GM12878 (cell line): ENCODE results near the gene FGGY. TPM values are rescaled to one million over a fixed set of nuclear protein-coding genes. Genes with fewer than 3 reads are reported as not detected.

Source experiments
- ATAC-seq: fragments of 200-7000 bp; cut with Tn5 transposase; 3 replicates; pipeline ENCODE4 v1.9.1; 2020; ENCODE audit warnings: mild to moderate bottlenecking, moderate library complexity
- BruUV-seq: library from RNA; stranded (reverse); fragments of 400-500 nt; replicated peaks from 2 replicates; lab custom pipeline; 2021; lab: Mats Ljungman, UMichigan
- CTCF ChIA-PET: fragments of 300-600 bp; sonication (Branson Sonifier 250); formaldehyde crosslinking; extraction: SDS; loops from one replicate; lab custom pipeline; 2021; ENCODE audit warnings: inconsistent platforms; lab: Yijun Ruan, JAX
- POLR2A ChIA-PET: fragments of 350-600 bp; formaldehyde crosslinking; extraction: SDS; loops from one replicate; lab custom pipeline; 2021; ENCODE audit warnings: inconsistent platforms; lab: Charles Lee
- RAD21 ChIA-PET: fragments of 300-600 bp; sonication (Branson Sonifier 250); formaldehyde crosslinking; loops from one replicate; lab custom pipeline; 2023; ENCODE audit warnings: antibody characterized with exemption; ENCODE audit not compliant: unreplicated experiment; lab: Charles Lee
- SMC1A ChIA-PET: fragments of 300-600 bp; sonication (Branson Sonifier 250); formaldehyde crosslinking; loops from one replicate; lab custom pipeline; 2023; ENCODE audit not compliant: unreplicated experiment, uncharacterized antibody; lab: Charles Lee
- DNase-seq: peaks from one replicate; pipeline ENCODE4 v3.0.0-alpha.2; 2011; ENCODE audit warnings: low read depth, low spot score
- FAIRE-seq: peaks from 3 replicates; lab custom pipeline; 2011; peaks lifted over from hg19 to GRCh38; lab: Jason Lieb, UNC
- H2AFZ ChIP-seq: 2 replicates; pipeline ENCODE4 v1.6.0; 2011; ENCODE audit warnings: low read depth, low read length, control low read depth; ENCODE audit not compliant: control insufficient read depth
- H3K27ac ChIP-seq: 2 replicates; pipeline ENCODE4 v1.5.1; 2011; ENCODE audit warnings: control low read depth; ENCODE audit not compliant: control insufficient read depth, insufficient read depth
- H3K27me3 ChIP-seq, 2 experiments: replicated peaks in 1 of 2; 2 replicates each; pipeline versions ENCODE4 v1.6.0 to v1.6.1; 2011; ENCODE audit warnings: low read length in 1 of 2; ENCODE audit not compliant: control insufficient read depth in 2 of 2, insufficient read depth in 2 of 2
- H3K36me3 ChIP-seq, 2 experiments: 2 replicates each; pipeline ENCODE4 v1.5.1; 2011; ENCODE audit warnings: low read length in 1 of 2; ENCODE audit not compliant: control insufficient read depth in 2 of 2, insufficient read depth in 2 of 2
- H3K4me1 ChIP-seq: 2 replicates; pipeline ENCODE4 v1.6.1; 2011; ENCODE audit warnings: mild to moderate bottlenecking, low read length, moderate library complexity, mixed read lengths; ENCODE audit not compliant: control insufficient read depth, insufficient read depth
- H3K4me2 ChIP-seq: 2 replicates; pipeline ENCODE4 v1.6.0; 2011; ENCODE audit warnings: control low read depth; ENCODE audit not compliant: control insufficient read depth, insufficient read depth
- H3K4me3 ChIP-seq: fragments of 200-600 bp; sonication (generic); 2 replicates; pipeline ENCODE4 v1.5.1; 2016
- H3K79me2 ChIP-seq: 2 replicates; pipeline ENCODE4 v1.6.0; 2011; ENCODE audit warnings: low read length; ENCODE audit not compliant: control insufficient read depth, insufficient read depth
- H3K9ac ChIP-seq: 2 replicates; pipeline ENCODE4 v1.8.0; 2011; ENCODE audit warnings: low read length, control low read depth, mixed read lengths; ENCODE audit not compliant: control insufficient read depth, insufficient read depth
- H3K9me3 ChIP-seq: replicated peaks from 3 replicates; pipeline ENCODE4 v1.5.1; 2011; ENCODE audit warnings: mild to moderate bottlenecking, low read length; ENCODE audit not compliant: control insufficient read depth, insufficient read depth
- H4K20me1 ChIP-seq: 2 replicates; pipeline ENCODE4 v1.6.0; 2011; ENCODE audit not compliant: control insufficient read depth, insufficient read depth
- BRCA1 ChIP-seq: IDR thresholded peaks from 2 replicates; pipeline ENCODE4 v1.6.1; 2011; ENCODE audit warnings: low read depth, low read length, improper control_type of control experiment
- E4F1 ChIP-seq: fragments of 450-650 bp; IDR thresholded peaks from 2 replicates; pipeline ENCODE4 v1.6.1; 2018; ENCODE audit warnings: borderline replicate concordance, mild to moderate bottlenecking; ENCODE audit not compliant: partially characterized antibody
- FOXM1 ChIP-seq: IDR thresholded peaks from 2 replicates; pipeline ENCODE4 v1.6.1; 2012; ENCODE audit warnings: low read depth, mild to moderate bottlenecking, inconsistent platforms, low read length, moderate library complexity
- JUNB ChIP-seq: IDR thresholded peaks from 2 replicates; pipeline ENCODE4 v1.6.1; 2016; ENCODE audit warnings: antibody characterized with exemption, mild to moderate bottlenecking
- JUND ChIP-seq: IDR thresholded peaks from 2 replicates; pipeline ENCODE4 v1.6.1; 2012; ENCODE audit warnings: low read depth, mild to moderate bottlenecking, low read length, improper control_type of control experiment, moderate library complexity
- MEF2B ChIP-seq: fragments of 450-650 bp; IDR thresholded peaks from 2 replicates; pipeline ENCODE4 v1.6.1; 2018; ENCODE audit warnings: mild to moderate bottlenecking, moderate library complexity; ENCODE audit not compliant: partially characterized antibody, poor library complexity, severe bottlenecking
- NR2F1 ChIP-seq: fragments of 450-650 bp; conservative IDR thresholded peaks from 2 replicates; pipeline ENCODE4 v1.6.1; 2017; ENCODE audit warnings: mild to moderate bottlenecking
- POLR2A ChIP-seq: IDR thresholded peaks from 2 replicates; pipeline ENCODE4 v1.6.1; 2011; ENCODE audit warnings: low read depth, mild to moderate bottlenecking, low read length
- RAD21 ChIP-seq: IDR thresholded peaks from 2 replicates; pipeline ENCODE4 v1.6.1; 2011; ENCODE audit warnings: mild to moderate bottlenecking, low read depth, low read length, moderate library complexity; ENCODE audit not compliant: insufficient read depth
- RUNX3 ChIP-seq: IDR thresholded peaks from 2 replicates; pipeline ENCODE4 v1.6.1; 2012; ENCODE audit warnings: low read length, inconsistent platforms
- SRF ChIP-seq, 2 experiments: IDR thresholded peaks; 2 replicates each; pipeline ENCODE4 v1.6.1; 2011; ENCODE audit warnings: low read depth in 2 of 2, low read length in 2 of 2, mild to moderate bottlenecking in 1 of 2, moderate library complexity in 1 of 2
- SUPT20H ChIP-seq: IDR thresholded peaks from 2 replicates; pipeline ENCODE4 v1.6.1; 2011; ENCODE audit warnings: low read depth, mild to moderate bottlenecking, low read length, moderate library complexity, borderline replicate concordance; ENCODE audit not compliant: control insufficient read depth
- TBL1XR1 ChIP-seq: IDR thresholded peaks from 2 replicates; pipeline ENCODE4 v1.6.1; 2012; ENCODE audit warnings: low read depth, low read length, improper control_type of control experiment
- ZBED1 ChIP-seq: IDR thresholded peaks from 2 replicates; pipeline ENCODE4 v1.6.1; 2016; ENCODE audit warnings: borderline replicate concordance
- ZSCAN29 ChIP-seq: fragments of 450-650 bp; IDR thresholded peaks from 2 replicates; pipeline ENCODE4 v1.6.1; 2017; ENCODE audit warnings: mild to moderate bottlenecking, moderate library complexity
- WGBS: methylation state at CpG from one replicate; pipeline ENCODE4 v1.1.6; 2016; ENCODE audit warnings: low lambda C conversion rate; ENCODE audit not compliant: insufficient replicate concordance, insufficient coverage; ENCODE audit errors: missing lambda C conversion rate; 5-methylcytosine and 5-hydroxymethylcytosine counted together
- in situ Hi-C: fragments of 300-500 bp; cut with MboI; formaldehyde crosslinking; loops from 9 replicates; pipeline ENCODE4 v1.14.3; 2018; ENCODE audit warnings: mixed read lengths
- intact Hi-C: fragments of 100-400 bp; cut with micrococcal nuclease; formaldehyde crosslinking; loops from one replicate; pipeline ENCODE4 v1.14.2; 2022; ENCODE audit not compliant: unreplicated experiment
- polyA plus RNA-seq, 11 experiments: library from polyadenylated mRNA; depleted of rRNA in 4 of 11; unstranded in 6 of 11; stranded (reverse) in 5 of 11; fragments of >200 nt; fragmentation: Nextera tagmentation in 4 of 11; fragmentation: Illumina TruSeq in 1 of 11; extraction: Ambion mirVana in 4 of 11; extraction: Trizol in 1 of 11; gene quantifications; 1 replicate in 1 of 11; 2 replicates in 10 of 11; pipeline versions ENCODE4 v1.2.1 to v1.2.3, GENCODE V29; 2011 to 2016; ENCODE audit warnings: inconsistent platforms in 2 of 11, missing spikeins in 2 of 11, low read depth in 1 of 11
- total RNA-seq, 4 experiments: library from RNA; depleted of rRNA in 3 of 4; stranded (reverse); fragments of >200 nt in 3 of 4; fragmentation: Illumina TruSeq in 1 of 4; extraction: Trizol in 1 of 4; gene quantifications; 2 replicates each; pipeline versions ENCODE4 v1.2.1 to v1.2.3, GENCODE V29; 2013 to 2021
- TF ChIP-seq, protein P1 (sequence below): fragments of 450-650 bp; IDR thresholded peaks from 2 replicates; pipeline ENCODE4 v1.6.1; 2017; ENCODE audit warnings: mild to moderate bottlenecking, moderate library complexity
- TF ChIP-seq, protein P2 (sequence below): fragments of 450-650 bp; IDR thresholded peaks from 2 replicates; pipeline ENCODE4 v1.6.1; 2017; ENCODE audit warnings: mild to moderate bottlenecking

Gene FGGY
- total and polyA plus RNA-seq, 10 of the 15 experiments (the other 5 are each of a cell fraction or from before 2014, with no cell fraction given) = 6.2 to 11.9 (median 7.5) TPM

DNA sequence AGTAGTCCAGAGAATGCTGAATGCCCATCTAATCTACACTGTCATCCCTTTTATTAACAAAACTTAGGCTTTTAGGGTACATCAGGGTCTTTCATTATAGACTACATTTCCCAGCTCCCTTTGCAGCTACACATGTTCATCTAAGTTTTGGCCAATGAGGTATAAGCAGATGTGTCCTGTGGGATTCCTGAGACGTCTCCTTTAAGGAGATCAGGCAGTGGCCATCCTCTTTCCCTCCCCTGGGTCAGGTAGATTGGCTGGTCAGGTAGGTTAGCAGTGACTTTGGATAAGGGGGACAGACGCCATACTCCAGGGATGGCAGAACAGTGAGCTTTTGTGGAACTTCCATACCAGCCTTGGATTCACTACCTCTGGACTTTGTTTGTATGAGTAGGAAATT, 188.3 kb downstream of the FGGY start (continued):
- no peak for TF ChIP-seq E4F1
- TF ChIP-seq ZBED1 = no peak
- TF ChIP-seq POLR2A = no peak
- TF ChIP-seq ZSCAN29 = no peak
- TF ChIP-seq TBL1XR1 = no peak
- TF ChIP-seq, protein P1, sequence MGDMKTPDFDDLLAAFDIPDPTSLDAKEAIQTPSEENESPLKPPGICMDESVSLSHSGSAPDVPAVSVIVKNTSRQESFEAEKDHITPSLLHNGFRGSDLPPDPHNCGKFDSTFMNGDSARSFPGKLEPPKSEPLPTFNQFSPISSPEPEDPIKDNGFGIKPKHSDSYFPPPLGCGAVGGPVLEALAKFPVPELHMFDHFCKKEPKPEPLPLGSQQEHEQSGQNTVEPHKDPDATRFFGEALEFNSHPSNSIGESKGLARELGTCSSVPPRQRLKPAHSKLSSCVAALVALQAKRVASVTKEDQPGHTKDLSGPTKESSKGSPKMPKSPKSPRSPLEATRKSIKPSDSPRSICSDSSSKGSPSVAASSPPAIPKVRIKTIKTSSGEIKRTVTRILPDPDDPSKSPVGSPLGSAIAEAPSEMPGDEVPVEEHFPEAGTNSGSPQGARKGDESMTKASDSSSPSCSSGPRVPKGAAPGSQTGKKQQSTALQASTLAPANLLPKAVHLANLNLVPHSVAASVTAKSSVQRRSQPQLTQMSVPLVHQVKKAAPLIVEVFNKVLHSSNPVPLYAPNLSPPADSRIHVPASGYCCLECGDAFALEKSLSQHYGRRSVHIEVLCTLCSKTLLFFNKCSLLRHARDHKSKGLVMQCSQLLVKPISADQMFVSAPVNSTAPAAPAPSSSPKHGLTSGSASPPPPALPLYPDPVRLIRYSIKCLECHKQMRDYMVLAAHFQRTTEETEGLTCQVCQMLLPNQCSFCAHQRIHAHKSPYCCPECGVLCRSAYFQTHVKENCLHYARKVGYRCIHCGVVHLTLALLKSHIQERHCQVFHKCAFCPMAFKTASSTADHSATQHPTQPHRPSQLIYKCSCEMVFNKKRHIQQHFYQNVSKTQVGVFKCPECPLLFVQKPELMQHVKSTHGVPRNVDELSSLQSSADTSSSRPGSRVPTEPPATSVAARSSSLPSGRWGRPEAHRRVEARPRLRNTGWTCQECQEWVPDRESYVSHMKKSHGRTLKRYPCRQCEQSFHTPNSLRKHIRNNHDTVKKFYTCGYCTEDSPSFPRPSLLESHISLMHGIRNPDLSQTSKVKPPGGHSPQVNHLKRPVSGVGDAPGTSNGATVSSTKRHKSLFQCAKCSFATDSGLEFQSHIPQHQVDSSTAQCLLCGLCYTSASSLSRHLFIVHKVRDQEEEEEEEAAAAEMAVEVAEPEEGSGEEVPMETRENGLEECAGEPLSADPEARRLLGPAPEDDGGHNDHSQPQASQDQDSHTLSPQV = no peak
- TF ChIP-seq RAD21 = no peak
- TF ChIP-seq, all 136 proteins: peak for 0

DNA sequence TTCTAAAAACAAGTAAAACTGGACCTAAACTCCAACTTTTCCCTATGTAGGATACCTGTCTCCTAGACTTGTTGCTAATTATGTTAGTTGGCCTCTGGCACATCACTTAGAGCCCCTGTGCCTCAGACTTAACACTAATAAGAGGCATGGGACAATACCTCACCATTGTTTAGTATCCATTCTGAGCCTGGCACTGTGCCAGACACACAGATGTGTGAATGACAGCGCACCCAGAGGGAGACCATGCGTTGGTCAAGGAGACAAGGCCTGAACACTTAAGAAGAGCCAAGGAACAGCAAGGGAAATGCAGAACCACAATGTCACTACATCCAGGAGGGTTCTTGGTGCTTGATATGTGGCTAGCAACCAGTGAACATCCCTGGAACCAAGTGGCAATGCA, 189.1 kb downstream of the FGGY start:
- ChIA-PET POLR2A (no interaction called here), SMC1A (interaction anchor here (1.1 to 1.3 kb wide), 2 partner anchors 9 to 195 kb away, joined by 3 to 4 read pairs; no protein-coding TSS in a partner anchor), CTCF (no interaction called here), RAD21 (no interaction called here)
- 100% methylated on average over 2 of the region's 2 CpGs for WGBS
- H3K36me3 ChIP-seq = no peaks in the 10 kb centered on the region; a peak in 1 of 4 replicates
- H2AFZ ChIP-seq = no peak overlapping the region
- intact Hi-C loops = no loop called here
- no peak overlapping the region for H3K9ac ChIP-seq
- H4K20me1 ChIP-seq = no peaks in the 10 kb centered on the region
- in situ Hi-C loops = no loop called here
- BruUV-seq = no TSS peak
- peaks cover 10% of the 10 kb centered on the region for H3K4me1 ChIP-seq
- H3K27ac ChIP-seq = no peak overlapping the region
- H3K4me2 ChIP-seq = no peak overlapping the region
- DNase-seq = no peak
- no peaks in the 10 kb centered on the region for H3K9me3 ChIP-seq
- no peak overlapping the region for H3K4me3 ChIP-seq
- no peak for FAIRE-seq
- no peaks in the 10 kb centered on the region for H3K27me3 ChIP-seq
- ATAC-seq = no peak
- H3K79me2 ChIP-seq = no peaks in the 10 kb centered on the region
- no peak for TF ChIP-seq MEF2B
- TF ChIP-seq POLR2A = no peak
- TF ChIP-seq BRCA1 = no peak
- TF ChIP-seq FOXM1 = no peak
- TF ChIP-seq, protein P2, sequence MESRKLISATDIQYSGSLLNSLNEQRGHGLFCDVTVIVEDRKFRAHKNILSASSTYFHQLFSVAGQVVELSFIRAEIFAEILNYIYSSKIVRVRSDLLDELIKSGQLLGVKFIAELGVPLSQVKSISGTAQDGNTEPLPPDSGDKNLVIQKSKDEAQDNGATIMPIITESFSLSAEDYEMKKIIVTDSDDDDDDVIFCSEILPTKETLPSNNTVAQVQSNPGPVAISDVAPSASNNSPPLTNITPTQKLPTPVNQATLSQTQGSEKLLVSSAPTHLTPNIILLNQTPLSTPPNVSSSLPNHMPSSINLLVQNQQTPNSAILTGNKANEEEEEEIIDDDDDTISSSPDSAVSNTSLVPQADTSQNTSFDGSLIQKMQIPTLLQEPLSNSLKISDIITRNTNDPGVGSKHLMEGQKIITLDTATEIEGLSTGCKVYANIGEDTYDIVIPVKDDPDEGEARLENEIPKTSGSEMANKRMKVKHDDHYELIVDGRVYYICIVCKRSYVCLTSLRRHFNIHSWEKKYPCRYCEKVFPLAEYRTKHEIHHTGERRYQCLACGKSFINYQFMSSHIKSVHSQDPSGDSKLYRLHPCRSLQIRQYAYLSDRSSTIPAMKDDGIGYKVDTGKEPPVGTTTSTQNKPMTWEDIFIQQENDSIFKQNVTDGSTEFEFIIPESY = no peak
- TF ChIP-seq NR2F1 = no peak
- TF ChIP-seq JUNB = no peak
- no peak for TF ChIP-seq SUPT20H
- TF ChIP-seq JUND = no peak
- no peak for TF ChIP-seq RUNX3
- TF ChIP-seq SRF (IDR thresholded peaks at IDR 0.05; ENCODE audit: low read depth in 2 of 2, low read length in 2 of 2) = no peak
